ENCODE results near the gene IFT122.

DNA sequence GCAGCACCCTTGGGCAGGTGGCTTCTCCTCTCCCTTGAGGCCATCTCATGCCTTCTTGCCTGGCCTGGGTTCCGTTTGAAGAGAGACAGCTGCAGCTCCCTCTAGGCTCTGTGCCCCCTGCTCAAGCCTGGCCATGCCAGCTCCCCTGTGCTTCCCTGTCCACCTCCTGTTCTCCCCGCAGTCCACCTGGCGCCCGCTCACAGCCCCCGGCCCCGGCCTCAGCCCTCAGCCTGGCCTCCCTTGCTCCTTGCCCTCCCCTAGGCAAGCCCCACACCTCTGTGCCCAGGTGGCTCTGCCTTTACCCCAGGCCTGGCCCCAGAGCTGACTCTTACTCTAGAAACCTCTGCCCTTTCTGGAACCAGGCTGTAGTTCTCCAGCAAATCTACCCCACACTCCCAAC lies 74.5 kb downstream of the IFT122 start:
- TF ChIP-seq, protein P1, sequence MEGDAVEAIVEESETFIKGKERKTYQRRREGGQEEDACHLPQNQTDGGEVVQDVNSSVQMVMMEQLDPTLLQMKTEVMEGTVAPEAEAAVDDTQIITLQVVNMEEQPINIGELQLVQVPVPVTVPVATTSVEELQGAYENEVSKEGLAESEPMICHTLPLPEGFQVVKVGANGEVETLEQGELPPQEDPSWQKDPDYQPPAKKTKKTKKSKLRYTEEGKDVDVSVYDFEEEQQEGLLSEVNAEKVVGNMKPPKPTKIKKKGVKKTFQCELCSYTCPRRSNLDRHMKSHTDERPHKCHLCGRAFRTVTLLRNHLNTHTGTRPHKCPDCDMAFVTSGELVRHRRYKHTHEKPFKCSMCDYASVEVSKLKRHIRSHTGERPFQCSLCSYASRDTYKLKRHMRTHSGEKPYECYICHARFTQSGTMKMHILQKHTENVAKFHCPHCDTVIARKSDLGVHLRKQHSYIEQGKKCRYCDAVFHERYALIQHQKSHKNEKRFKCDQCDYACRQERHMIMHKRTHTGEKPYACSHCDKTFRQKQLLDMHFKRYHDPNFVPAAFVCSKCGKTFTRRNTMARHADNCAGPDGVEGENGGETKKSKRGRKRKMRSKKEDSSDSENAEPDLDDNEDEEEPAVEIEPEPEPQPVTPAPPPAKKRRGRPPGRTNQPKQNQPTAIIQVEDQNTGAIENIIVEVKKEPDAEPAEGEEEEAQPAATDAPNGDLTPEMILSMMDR (IDR thresholded peaks at IDR 0.05) = no peak
- no peak for TF ChIP-seq EP300 (IDR thresholded peaks at IDR 0.05)
- TF ChIP-seq POLR2AphosphoS5 (IDR thresholded peaks at IDR 0.05) = no peak
- no peak for TF ChIP-seq POLR2A (IDR thresholded peaks at IDR 0.05)
